Testis (tissue), 3 donors: ENCODE measurements around the gene MRFAP1. TPM values are rescaled to one million over a fixed set of nuclear protein-coding genes. Genes with fewer than 3 reads are reported as not detected.

Experiments used
- DNase-seq: peaks from one replicate; pipeline ENCODE4 v3.0.0-alpha.2; 2019
- H3K27ac ChIP-seq, 2 donors: fragments of 200-600 bp; sonication (generic); one replicate each; pipeline ENCODE4 v1.5.1; 2019
- H3K27me3 ChIP-seq: fragments of 200-600 bp; sonication (generic); one replicate; pipeline ENCODE4 v1.5.1; 2019
- H3K36me3 ChIP-seq: fragments of 200-600 bp; sonication (generic); one replicate; pipeline ENCODE4 v1.5.1; 2017; ENCODE audit warnings: low read depth; ENCODE audit errors: missing control alignments
- H3K4me1 ChIP-seq: fragments of 200-600 bp; sonication (generic); one replicate; pipeline ENCODE4 v1.5.1; 2019
- H3K4me3 ChIP-seq, 2 donors: fragments of 200-600 bp; sonication (generic); one replicate each; pipeline ENCODE4 v1.5.1; 2017 to 2019
- H3K9me3 ChIP-seq: fragments of 200-600 bp; sonication (generic); one replicate; pipeline ENCODE4 v1.5.1; 2017
- CTCF ChIP-seq, 3 experiments: fragments of 450-650 bp in 2 of 3; fragments of 200-600 bp in 1 of 3; sonication (generic) in 1 of 3; IDR thresholded peaks; one replicate each; pipeline ENCODE4 v1.5.1; 2016 to 2019; ENCODE audit warnings: antibody characterized with exemption in 3 of 3, mild to moderate bottlenecking in 2 of 3, moderate library complexity in 1 of 3
- POLR2A ChIP-seq: fragments of 450-650 bp; IDR thresholded peaks from one replicate; pipeline ENCODE4 v1.6.1; 2017; ENCODE audit warnings: antibody characterized with exemption, mild to moderate bottlenecking, moderate library complexity
- WGBS, 2 donors: methylation state at CpG; one replicate each; pipeline ENCODE4 v1.1.5; 2018; 5-methylcytosine and 5-hydroxymethylcytosine counted together
- intact Hi-C: fragments of 100-400 bp; cut with DNase I; formaldehyde crosslinking; loops from one replicate; pipeline ENCODE4 v1.15.1; 2023; ENCODE audit warnings: low total_unique reads
- polyA plus RNA-seq: library from polyadenylated mRNA; stranded (reverse); fragments of 350-450 nt; fragmentation: Illumina TruSeq; extraction: RNeasy Lipid Tissue Mini Kit (QIAGEN cat#74804); gene quantifications from one replicate; pipeline ENCODE4 v1.2.3, GENCODE V29; 2014; ENCODE audit warnings: low read depth, low replicate concordance; ENCODE audit not compliant: insufficient read depth
- total RNA-seq, 2 donors: library from RNA; depleted of rRNA; stranded (reverse); fragments of >200 nt; gene quantifications; one replicate each; pipeline ENCODE4 v1.2.3, GENCODE V29; 2016

Gene MRFAP1
- total and polyA plus RNA-seq, 3 donors from 2014 or later: 289 to 382 (median 308) TPM

- TF ChIP-seq POLR2A (no peak), CTCF (IDR thresholded peaks at IDR 0.05) (no peak)
- DNase-seq: no peak
- H3K4me1 ChIP-seq: no peaks in the 10 kb centered on the region
- 83 to 86% methylated on average over 11 of the region's 11 CpGs for WGBS, 2 donors
- intact Hi-C loops: no loop called here
- H3K36me3 ChIP-seq: no peaks in the 10 kb centered on the region
- no peak overlapping the region for H3K27ac ChIP-seq
- no peaks in the 10 kb centered on the region for H3K27me3 ChIP-seq
- H3K9me3 ChIP-seq: no peaks in the 10 kb centered on the region
- H3K4me3 ChIP-seq: no peak overlapping the region
These were observed 25.7 kb upstream of the MRFAP1 start for GRCh38 chr4:6614701-6615230.

GRCh38 chr4:6616087-6616995 is 24.1 kb upstream of the MRFAP1 start:
- WGBS, 2 donors: 93 to 96% methylated on average over 17 to 18 of the region's 18 CpGs
- Histone ChIP-seq H3K4me1 (no peaks in the 10 kb centered on the region), H3K27me3 (no peaks in the 10 kb centered on the region), H3K27ac (no peak overlapping the region), H3K36me3 (no peaks in the 10 kb centered on the region), H3K9me3 (no peaks in the 10 kb centered on the region), H3K4me3 (no peak overlapping the region)
- intact Hi-C loops: no loop called here
- DNase-seq: no peak
- no peak for TF ChIP-seq POLR2A
- no peak for TF ChIP-seq CTCF (IDR thresholded peaks at IDR 0.05)

GRCh38 chr4:6617246-6617645 is 23.2 kb upstream of the MRFAP1 start:
- WGBS, 2 donors: 96 to 100% methylated on average over 6 to 10 of the region's 10 CpGs

GRCh38 chr4:6618386-6619115 is 21.9 kb upstream of the MRFAP1 start:
- TF ChIP-seq POLR2A (no peak), CTCF (IDR thresholded peaks at IDR 0.05) (no peak)
- Histone ChIP-seq H3K4me3 (no peak overlapping the region), H3K27me3 (no peaks in the 10 kb centered on the region), H3K36me3 (no peaks in the 10 kb centered on the region), H3K9me3 (no peaks in the 10 kb centered on the region), H3K4me1 (no peaks in the 10 kb centered on the region), H3K27ac (no peak overlapping the region)
- 93 to 94% methylated on average over 14 to 19 of the region's 19 CpGs for WGBS, 2 donors
- DNase-seq: no peak
- intact Hi-C loops: no loop called here

More at GRCh38 chr4:6617246-6617645, 23.2 kb upstream of the MRFAP1 start:
- no peak for DNase-seq
- Histone ChIP-seq H3K4me1 (no peaks in the 10 kb centered on the region), H3K27me3 (no peaks in the 10 kb centered on the region), H3K9me3 (no peaks in the 10 kb centered on the region), H3K36me3 (no peaks in the 10 kb centered on the region), H3K4me3 (no peak overlapping the region), H3K27ac (no peak overlapping the region)
- TF ChIP-seq POLR2A (no peak), CTCF (IDR thresholded peaks at IDR 0.05) (no peak)
- intact Hi-C loops: no loop called here
